Large intestine (tissue), 3 donors: ENCODE data around the gene TMEM222. TPM values are rescaled to one million over a fixed set of nuclear protein-coding genes. Genes with fewer than 3 reads are reported as not detected.
A peak's percentile ranks its signal among the peaks of the same experiment; 100 is the strongest.

Source experiments
- DNase-seq, 2 donors: peaks; one replicate each; pipeline versions ENCODE4 v3.0.0 to v3.0.0-alpha.2; 2013
- H3K27ac ChIP-seq: one replicate; pipeline ENCODE4 v1.5.1; 2013; ENCODE audit warnings: low read length
- H3K27me3 ChIP-seq: 2 replicates; pipeline ENCODE4 v1.6.1; 2013; ENCODE audit warnings: low read length; ENCODE audit not compliant: control insufficient read depth, insufficient read depth
- H3K36me3 ChIP-seq: 2 replicates; pipeline ENCODE4 v1.6.1; 2013; ENCODE audit warnings: low read length; ENCODE audit not compliant: control insufficient read depth, insufficient read depth
- H3K4me1 ChIP-seq: one replicate; pipeline ENCODE4 v1.6.1; 2013; ENCODE audit warnings: low read length; ENCODE audit not compliant: control insufficient read depth, insufficient read depth
- H3K4me3 ChIP-seq: one replicate; pipeline ENCODE4 v1.5.1; 2013; ENCODE audit warnings: low read length
- H3K9me3 ChIP-seq: one replicate; pipeline ENCODE4 v1.6.1; 2013; ENCODE audit warnings: mild to moderate bottlenecking, low read depth, low read length, moderate library complexity; ENCODE audit not compliant: control insufficient read depth
- WGBS: methylation state at CpG from one replicate; pipeline ENCODE4 v1.1.5; 2013; ENCODE audit warnings: low lambda C conversion rate; ENCODE audit not compliant: insufficient coverage; 5-methylcytosine and 5-hydroxymethylcytosine counted together
- polyA plus RNA-seq: library from polyadenylated mRNA; unstranded; fragments of 120-200 nt; gene quantifications from one replicate; pipeline ENCODE4 v1.2.1, GENCODE V29; 2013

TMEM222 gene
- polyA plus RNA-seq, 1 donor, result 41.2 TPM

GRCh38 chr1:27327964-27328363, 6.0 kb downstream of the TMEM222 start:
- DNase-seq, result no peak
- no peaks in the 10 kb centered on the region for H3K9me3 ChIP-seq
- WGBS, result 100% methylated on average over 1 of the region's 5 CpGs
- no peak overlapping the region for H3K27ac ChIP-seq
- H3K27me3 ChIP-seq, result no peaks in the 10 kb centered on the region
- H3K4me1 ChIP-seq, result peaks cover 6% of the 10 kb centered on the region
- peaks cover 59% of the 10 kb centered on the region for H3K36me3 ChIP-seq
- H3K4me3 ChIP-seq, result no peak overlapping the region

GRCh38 chr1:27330786-27331185, 8.8 kb downstream of the TMEM222 start:
- H3K36me3 ChIP-seq, result peaks cover 75% of the 10 kb centered on the region
- 20% methylated on average over 1 of the region's 8 CpGs for WGBS
- H3K4me3 ChIP-seq, result no peak overlapping the region
- H3K27me3 ChIP-seq, result no peaks in the 10 kb centered on the region
- DNase-seq, result no peak
- H3K27ac ChIP-seq, result no peak overlapping the region
- H3K9me3 ChIP-seq, result no peaks in the 10 kb centered on the region
- no peaks in the 10 kb centered on the region for H3K4me1 ChIP-seq

- H3K27ac ChIP-seq, result no peak overlapping the region
- no peaks in the 10 kb centered on the region for H3K4me1 ChIP-seq
- peaks cover 78% of the 10 kb centered on the region for H3K36me3 ChIP-seq
- no peaks in the 10 kb centered on the region for H3K9me3 ChIP-seq
- DNase-seq, result no peak
- no CpG with 5 or more reads among the region's 3 CpGs for WGBS
- H3K4me3 ChIP-seq, result no peak overlapping the region
- no peaks in the 10 kb centered on the region for H3K27me3 ChIP-seq
Measured at GRCh38 chr1:27331426-27331825, 9.5 kb downstream of the TMEM222 start.

- Histone ChIP-seq H3K4me3 (no peak overlapping the region), H3K36me3 (peaks cover 83% of the 10 kb centered on the region), H3K9me3 (no peaks in the 10 kb centered on the region), H3K4me1 (no peaks in the 10 kb centered on the region), H3K27me3 (no peaks in the 10 kb centered on the region), H3K27ac (no peak overlapping the region)
- WGBS, result no CpG with 5 or more reads among the region's 5 CpGs
- DNase-seq, result no peak
Measured at GRCh38 chr1:27331922-27332321, 10.0 kb downstream of the TMEM222 start.

DNA sequence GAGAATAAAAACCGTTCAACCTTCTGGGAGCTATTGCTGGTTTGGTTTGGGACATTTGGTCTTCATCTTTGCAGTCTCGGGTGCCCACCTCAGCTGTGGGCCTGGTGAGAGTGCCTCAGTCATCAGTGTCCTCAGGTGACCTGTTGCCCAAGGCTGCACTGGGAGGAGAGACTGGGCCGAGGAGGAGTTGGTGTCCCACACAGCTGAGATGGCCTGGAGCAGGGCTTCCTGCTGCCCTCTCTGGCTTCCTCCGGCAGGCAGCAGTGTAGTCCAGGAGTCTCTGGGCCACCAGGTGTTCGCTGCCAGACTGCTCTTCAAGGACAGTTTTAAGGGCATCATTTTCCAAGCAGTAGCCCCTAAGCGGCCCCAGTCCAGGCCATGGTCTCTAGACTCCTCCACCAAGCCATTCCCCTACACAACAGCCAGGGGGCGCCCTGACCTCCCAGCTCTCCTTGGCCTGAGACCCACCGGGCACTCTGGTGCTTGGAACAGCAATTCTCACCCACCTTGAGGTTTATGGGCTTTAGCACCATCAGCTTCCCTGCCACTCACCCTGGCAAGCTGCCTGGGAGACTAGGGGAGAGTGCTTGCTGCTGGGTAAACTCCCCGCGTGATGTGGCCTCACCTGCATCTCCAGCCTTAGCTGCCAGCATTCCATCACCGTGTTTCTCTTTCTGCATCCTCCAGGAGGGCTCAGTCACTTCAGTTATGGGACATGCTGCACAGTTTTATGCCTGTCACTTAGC, 10.7 kb downstream of the TMEM222 start:
- H3K9me3 ChIP-seq, result no peaks in the 10 kb centered on the region
- H3K27ac ChIP-seq, result no peak overlapping the region
- WGBS, result no CpG with 5 or more reads among the region's 11 CpGs
- peak in 1 of 2 donors; percentile 26 for DNase-seq
- H3K27me3 ChIP-seq, result no peaks in the 10 kb centered on the region
- peaks cover 77% of the 10 kb centered on the region for H3K36me3 ChIP-seq
- H3K4me1 ChIP-seq, result no peaks in the 10 kb centered on the region
- H3K4me3 ChIP-seq, result no peak overlapping the region

DNA sequence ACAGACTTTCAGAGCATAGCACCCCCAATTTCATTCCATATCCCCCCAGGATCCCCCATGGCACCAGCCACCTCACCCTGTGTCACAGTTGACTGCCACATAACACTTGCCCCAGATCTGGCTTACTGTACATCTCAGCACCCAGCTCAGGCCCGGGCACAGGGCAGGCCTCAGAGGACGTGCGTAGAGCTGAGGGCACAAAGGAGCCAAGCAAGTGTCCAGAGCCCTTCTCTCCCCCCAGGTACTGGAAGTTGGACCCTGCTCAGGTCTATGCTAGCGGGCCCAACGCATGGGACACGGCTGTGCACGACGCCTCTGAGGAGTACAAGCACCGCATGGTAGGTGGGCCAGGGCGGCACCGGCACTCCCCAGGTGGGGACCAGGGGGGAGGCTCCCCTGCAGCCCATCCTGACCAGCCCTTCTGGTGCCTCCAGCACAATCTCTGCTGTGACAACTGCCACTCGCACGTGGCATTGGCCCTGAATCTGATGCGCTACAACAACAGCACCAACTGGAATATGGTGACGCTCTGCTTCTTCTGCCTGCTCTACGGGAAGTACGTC, 11.8 kb downstream of the TMEM222 start:
- Histone ChIP-seq H3K27ac (no peak overlapping the region), H3K27me3 (no peaks in the 10 kb centered on the region), H3K36me3 (peaks cover 71% of the 10 kb centered on the region), H3K9me3 (no peaks in the 10 kb centered on the region), H3K4me3 (no peak overlapping the region), H3K4me1 (no peaks in the 10 kb centered on the region)
- DNase-seq, result no peak
- WGBS, result no CpG with 5 or more reads among the region's 17 CpGs

GRCh38 chr1:27335506-27336422, 13.8 kb downstream of the TMEM222 start:
- Histone ChIP-seq H3K27me3 (no peaks in the 10 kb centered on the region), H3K4me3 (no peak overlapping the region), H3K27ac (no peak overlapping the region), H3K36me3 (peaks cover 61% of the 10 kb centered on the region), H3K4me1 (no peaks in the 10 kb centered on the region), H3K9me3 (no peaks in the 10 kb centered on the region)
- DNase-seq, result no peak
- no CpG with 5 or more reads among the region's 17 CpGs for WGBS

GRCh38 chr1:27336756-27337155, 14.8 kb downstream of the TMEM222 start:
- no peaks in the 10 kb centered on the region for H3K27me3 ChIP-seq
- H3K36me3 ChIP-seq, result peaks cover 51% of the 10 kb centered on the region
- H3K27ac ChIP-seq, result no peak overlapping the region
- H3K9me3 ChIP-seq, result no peaks in the 10 kb centered on the region
- H3K4me3 ChIP-seq, result no peak overlapping the region
- no CpG with 5 or more reads among the region's 5 CpGs for whole genome bisulfite sequencing
- H3K4me1 ChIP-seq, result peaks cover 4% of the 10 kb centered on the region
- DNase-seq, result no peak

DNA sequence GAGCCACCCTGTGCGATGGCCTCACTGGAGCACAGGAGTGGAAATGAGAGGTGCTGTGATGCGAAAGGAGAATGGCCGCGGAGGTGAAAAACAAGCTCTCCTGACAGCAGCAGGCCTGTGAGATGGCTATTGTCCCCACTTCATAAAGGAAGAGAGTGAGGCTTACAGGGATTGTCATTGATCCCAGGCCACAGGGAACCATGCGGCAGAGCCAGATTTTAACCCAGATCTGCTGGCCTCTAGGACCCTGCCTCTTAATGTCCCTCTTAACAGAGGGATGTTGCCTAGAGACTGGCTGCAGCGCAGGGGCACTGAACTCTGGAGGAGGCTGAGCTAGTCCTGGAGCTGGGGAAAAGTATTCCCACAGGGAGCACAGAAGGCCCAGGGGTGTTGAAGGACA, 16.8 kb downstream of the TMEM222 start:
- Histone ChIP-seq H3K36me3 (peaks cover 32% of the 10 kb centered on the region), H3K4me1 (peaks cover 18% of the 10 kb centered on the region)
- WGBS, result no CpG with 5 or more reads among the region's 6 CpGs

DNA sequence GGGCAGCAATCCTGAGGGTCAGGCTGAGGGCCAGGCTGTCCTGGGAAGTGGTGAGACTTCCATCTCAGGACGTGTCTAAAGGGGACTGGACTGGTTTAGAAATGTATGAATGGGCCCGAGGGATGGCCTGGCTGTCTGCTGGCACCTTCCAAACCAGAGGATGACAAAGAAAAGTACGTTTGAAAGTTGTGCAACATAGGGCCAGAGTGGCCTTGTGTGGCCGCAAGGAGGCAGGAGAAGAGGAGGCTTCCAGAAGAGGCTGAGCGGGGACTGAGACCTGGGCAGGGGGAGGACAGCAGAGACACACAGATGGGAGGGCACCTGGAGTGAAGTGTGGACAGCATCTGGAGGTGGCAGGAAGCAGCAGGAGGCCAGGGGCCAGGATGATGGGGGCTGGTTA, 17.2 kb downstream of the TMEM222 start:
- Histone ChIP-seq H3K27me3 (no peaks in the 10 kb centered on the region), H3K9me3 (no peaks in the 10 kb centered on the region), H3K4me3 (no peak overlapping the region), H3K4me1 (peaks cover 18% of the 10 kb centered on the region), H3K27ac (no peak overlapping the region), H3K36me3 (peaks cover 28% of the 10 kb centered on the region)
- DNase-seq, result no peak
- WGBS, result 80% methylated on average over 1 of the region's 5 CpGs

More for the DNA sequence above, 16.8 kb downstream of the TMEM222 start:
- DNase-seq, result no peak
- no peaks in the 10 kb centered on the region for H3K9me3 ChIP-seq
- H3K27ac ChIP-seq, result no peak overlapping the region
- H3K4me3 ChIP-seq, result no peak overlapping the region
- H3K27me3 ChIP-seq, result no peaks in the 10 kb centered on the region
